ENCODE data around the gene KRT6C.

KRT6C gene

DNA sequence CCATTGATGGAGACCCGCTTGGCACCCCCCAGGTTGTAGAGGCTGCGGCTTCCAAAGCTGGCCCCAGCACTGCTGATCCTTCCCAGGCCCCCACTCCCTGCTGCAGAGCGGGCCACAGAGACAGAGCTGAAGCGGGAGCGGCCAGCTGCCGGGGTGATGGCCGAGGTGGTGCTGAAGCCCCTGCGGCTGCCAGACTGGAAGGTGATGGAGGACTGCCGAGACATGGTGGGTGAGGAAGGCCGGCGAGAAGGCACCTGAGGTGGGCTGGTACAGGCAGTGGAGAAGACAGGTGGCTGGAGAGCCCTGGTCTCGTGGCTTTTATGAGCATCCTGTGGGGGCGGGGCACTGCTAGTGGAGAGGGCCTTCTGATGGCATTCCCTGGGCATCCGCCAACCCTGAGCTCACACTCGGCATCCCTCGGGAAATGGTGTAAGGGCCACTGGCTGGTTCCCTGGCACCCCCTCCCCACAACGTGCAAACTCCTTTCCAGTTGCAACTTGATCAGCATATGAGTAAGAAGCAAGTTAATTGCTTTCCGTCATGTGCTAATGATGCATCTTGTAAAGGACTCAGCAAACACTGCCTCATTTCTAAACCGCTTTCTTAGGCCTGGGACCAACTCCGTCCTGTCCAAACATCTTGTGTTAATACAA, 39.4 kb downstream of the KRT6C start, which contains the start of gene KRT75:
TSS of gene KRT75 (minus strand) at position 291 of the 653 bp plus-strand sequence. CDS start at position 224, 67 bp downstream.
- no peak for DNase-seq

DNA sequence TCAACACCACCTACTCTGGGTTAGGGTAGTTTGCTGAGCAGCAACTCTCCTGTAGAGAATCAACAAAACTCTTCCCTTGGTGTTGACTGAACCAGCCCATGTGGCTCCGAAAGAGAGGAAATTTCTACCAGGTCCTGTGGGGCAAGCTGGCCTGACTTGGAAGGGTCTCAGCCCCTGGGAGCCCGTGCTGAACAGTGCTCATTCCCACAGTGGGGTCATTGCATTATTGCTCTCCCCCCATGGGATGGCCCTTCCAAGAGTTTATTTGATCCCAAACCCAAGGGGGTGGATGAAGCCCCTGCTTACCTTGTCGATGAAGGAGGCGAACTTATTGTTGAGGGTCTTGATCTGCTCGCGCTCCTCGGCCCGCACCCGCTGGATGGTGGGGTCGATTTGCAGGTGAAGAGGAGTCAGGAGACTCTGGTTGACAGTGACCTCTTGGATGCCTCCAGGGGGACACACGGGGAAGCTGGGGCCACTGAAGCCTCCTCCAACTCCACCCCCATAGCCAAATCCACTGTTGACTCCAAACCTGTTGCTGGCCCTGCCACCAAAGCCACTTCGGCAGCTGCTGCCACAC, 40.0 kb downstream of the KRT6C start:
- no peak for DNase-seq

DNA sequence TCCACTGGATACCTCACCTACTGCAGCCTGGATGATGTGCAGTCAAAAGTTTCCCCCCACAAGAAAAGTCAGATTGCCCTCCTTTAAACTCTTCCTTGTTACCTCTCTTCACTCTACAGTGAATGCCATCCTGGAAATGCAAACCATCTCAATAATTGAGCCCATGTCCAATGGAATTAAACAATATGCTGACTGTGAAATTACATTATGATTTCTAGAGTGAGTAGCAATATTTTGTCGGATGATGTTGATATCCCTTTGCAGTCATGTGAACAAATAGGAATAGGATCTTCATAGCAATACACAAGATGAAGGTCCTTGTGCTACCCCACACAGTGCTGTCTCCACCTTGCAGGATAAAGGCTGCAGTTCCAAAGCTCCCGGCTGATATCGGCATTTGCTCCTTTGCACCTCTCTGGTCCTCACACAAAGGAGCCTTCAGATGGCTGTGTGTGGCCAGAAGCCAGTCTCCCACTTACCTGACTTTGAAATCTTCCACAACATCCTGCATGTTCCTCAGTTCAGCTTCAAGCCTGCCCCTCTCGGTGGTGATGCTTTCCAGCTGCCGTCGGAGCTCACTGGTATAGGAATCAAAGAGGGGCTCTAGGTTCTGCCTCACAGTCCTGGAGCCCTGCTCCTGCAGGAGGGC, 40.9 kb downstream of the KRT6C start:
- DNase-seq = no peak

DNA sequence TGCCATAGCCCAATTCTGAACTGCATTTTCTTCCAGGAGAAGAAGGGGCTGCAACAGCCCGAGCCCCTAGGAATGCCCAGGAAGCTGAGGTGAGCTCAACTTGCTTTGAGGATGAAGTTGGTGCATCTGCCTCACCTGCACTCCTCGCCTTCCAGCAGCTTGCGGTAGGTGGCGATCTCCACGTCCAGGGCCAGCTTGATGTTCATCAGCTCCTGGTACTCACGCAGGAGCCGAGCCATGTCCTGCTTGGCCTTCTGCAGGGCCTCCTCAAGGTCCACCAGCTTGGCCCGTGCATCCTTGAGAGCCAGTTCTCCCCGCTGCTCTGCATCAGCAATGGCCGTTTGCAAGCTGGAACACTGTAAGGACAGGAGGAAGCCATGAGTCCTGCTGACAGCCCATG, 45.5 kb downstream of the KRT6C start:
- no peak for DNase-seq

DNA sequence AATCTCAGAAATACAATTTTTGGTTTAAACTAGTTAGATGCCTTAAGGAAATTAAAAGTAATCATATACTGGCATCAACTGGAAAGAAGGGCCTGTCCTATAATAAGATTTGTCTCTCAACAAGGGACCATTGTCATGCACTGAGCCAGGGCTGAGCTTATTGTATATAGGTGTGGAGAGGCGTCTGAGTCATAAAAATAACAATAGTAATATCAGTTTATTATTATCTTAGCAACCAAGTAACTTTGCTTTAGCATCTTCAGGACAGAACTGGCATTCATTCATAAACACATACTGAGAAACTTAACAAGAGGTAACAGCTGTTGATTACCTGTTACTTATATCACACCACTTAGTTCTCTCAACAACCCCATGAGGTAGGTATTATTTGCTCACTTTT, 46.5 kb downstream of the KRT6C start:
- no peak for DNase-seq

DNA sequence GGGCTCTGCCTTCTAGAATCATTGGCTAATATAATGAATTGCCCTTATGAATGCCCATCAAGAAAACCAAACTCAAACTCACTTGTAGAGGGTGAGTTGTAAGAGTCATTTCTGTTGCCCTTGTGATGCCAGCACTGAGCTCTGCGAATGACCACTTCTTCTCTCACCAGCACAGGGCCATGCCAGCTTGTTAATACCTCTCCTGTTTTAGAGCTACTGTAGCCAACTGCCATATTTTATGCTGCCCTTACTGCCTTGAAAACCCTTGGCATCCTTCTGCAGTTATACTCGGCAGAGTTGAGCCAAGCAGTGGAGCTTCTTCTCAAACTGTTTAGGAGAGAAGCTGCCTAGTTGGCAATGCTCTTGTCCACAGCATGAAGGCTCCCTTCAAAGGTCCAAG, 47.6 kb downstream of the KRT6C start:
- no peak for DNase-seq

DNA sequence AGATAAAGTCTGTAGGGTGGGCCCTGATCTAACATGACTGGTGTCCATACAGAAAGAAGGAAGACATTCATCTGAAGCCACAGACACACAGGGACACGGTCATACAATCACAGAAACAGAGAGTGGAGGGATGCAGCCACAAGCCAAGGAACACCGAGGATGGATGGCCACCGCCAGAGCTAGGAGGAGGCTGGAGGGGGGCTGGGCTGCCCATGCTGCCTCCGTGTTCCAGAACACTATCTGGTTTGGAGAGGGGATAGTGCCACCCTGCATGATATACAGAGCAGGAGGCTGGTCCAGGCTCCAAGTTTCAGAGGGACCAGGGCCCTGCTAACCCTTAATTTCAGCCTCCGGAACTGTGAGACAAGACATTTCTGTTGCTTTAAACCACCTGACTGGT, 48.1 kb downstream of the KRT6C start:
- DNase-seq = no peak

DNA sequence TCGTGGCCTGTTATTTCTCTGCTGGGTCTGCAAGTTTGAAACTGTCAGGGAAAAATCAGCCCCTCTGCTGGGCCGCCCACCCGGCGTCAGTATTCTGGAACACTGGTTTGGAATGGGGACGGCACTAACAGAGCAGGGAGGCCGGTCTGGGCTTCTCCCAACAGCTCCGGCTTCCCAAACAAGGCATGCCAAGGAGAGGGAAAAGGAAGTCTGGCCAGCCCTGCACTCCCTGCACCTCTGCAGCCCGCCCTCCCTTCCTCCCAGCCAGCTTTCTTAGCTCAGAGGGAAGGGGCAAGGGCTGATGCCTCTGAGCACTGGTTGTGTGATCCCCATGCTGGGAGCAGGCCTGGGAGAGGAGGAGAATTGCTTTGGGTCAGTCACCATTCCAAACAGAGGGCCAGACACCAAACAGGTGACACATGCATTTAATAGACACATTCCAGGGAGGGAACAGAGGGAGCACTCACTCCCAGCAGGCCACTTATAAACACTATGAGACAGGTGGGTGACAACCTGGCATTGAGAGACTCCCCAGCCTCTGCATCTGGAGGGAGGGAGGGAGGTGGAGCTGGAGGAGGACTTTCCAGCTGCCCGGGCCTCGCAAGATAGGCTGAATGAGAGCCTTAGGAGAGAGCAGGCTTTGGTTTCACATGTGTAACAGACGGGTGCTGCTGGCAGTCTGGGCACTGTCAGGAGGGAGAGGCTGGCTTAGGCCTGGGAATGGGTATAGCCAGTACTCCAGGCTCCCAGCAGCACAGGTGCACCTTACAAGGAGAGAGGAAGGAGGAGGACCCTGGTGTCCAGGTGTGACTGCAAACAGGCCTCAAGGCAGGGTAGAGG, 49.7 kb downstream of the KRT6C start:
- no peak for DNase-seq

DNA sequence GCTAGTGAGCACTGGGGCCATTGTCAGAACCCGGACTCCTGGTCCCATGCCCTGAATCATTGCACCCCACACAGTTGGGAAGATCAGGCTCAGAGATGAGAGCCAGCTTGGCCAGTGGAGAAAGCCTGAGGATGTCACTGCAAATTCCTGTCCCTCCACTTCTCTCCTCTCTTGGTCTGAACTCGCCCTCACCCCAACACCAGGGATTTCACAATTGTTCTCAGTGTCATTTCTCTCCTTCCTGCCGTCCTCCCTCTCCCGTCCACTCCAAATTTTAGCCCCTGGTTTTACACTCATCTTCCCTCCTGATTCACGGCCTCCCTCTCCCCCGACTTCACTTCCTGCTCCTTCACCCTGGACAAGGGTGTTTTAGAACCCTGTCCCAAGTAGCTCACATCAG, 50.6 kb downstream of the KRT6C start:
- DNase-seq = no peak

DNA sequence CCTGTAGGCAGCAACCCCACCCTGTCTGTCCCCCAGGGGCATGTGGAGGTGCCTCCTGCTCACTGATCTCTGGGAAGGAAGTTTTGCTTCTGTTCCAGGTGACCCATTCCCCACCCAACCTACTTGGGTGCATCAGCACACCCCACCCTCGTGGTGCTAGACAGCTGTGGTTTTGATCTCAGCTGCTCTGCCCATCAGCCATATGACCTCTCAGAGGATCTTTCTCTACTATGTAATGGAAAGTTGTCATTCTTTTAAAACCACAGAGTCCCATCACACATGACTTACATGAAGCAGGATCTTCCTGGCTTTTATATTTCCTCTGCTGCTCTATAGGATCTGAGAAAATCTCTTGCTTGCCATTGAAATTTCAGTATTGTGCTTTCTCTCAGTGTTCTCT, 53.9 kb downstream of the KRT6C start:
- no peak for DNase-seq

DNA sequence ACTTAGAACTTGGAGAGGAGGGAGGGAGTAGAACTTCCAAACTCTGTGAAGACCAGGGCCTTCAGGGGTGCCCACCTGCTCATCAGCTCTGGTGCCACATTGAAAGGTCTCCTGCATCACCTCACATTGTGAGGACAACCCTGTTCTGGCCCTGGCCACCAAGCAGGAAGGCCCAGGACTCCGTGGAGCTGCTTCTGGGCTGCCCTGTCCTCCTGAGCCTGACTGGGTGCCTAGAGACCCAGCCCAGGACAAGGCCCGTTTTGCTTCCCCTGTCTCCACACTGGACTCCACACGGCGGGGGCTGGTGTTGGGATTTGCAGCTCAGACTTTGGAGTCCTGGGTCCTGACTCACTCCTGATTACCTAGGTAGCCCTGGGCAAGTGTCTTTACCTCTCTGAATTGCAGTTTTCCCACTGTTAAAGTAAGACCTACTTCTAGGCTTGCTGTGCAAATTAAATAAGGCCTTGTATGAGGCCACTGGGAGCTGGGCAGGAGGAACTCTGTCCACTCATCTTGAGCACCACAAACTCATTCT, 55.0 kb downstream of the KRT6C start:
- no peak for DNase-seq
